GM23338 (cell line): ENCODE results near the gene TENT5A. TPM values are rescaled to one million over a fixed set of nuclear protein-coding genes. Genes with fewer than 3 reads are reported as not detected.

ENCODE experiments used
- ATAC-seq: fragments of 200-7000 bp; cut with Tn5 transposase; 3 replicates; pipeline ENCODE4 v1.9.1; 2020
- DNase-seq: peaks from one replicate; pipeline ENCODE4 v3.0.0-alpha.2; 2015; ENCODE audit warnings: low spot score
- H2AFZ ChIP-seq: fragments of 200-600 bp; sonication (generic); 2 replicates; pipeline ENCODE4 v1.8.0; 2016; ENCODE audit warnings: antibody characterized with exemption, mild to moderate bottlenecking, moderate library complexity
- H3F3A ChIP-seq: fragments of 200-600 bp; sonication (generic); replicated peaks from 2 replicates; pipeline ENCODE4 v1.8.0; 2017; ENCODE audit warnings: antibody characterized with exemption, mixed run types, low read depth
- H3K27ac ChIP-seq: fragments of 200-600 bp; sonication (generic); 2 replicates; pipeline ENCODE4 v1.6.1; 2016; ENCODE audit warnings: low read depth
- H3K27me3 ChIP-seq: fragments of 200-600 bp; sonication (generic); 2 replicates; pipeline ENCODE4 v1.8.0; 2016; ENCODE audit warnings: mild to moderate bottlenecking, mixed run types, moderate library complexity; ENCODE audit not compliant: insufficient read depth
- H3K36me3 ChIP-seq: fragments of 200-600 bp; sonication (generic); 2 replicates; pipeline ENCODE4 v1.8.0; 2016; ENCODE audit warnings: mild to moderate bottlenecking; ENCODE audit not compliant: insufficient read depth
- H3K4me1 ChIP-seq: fragments of 200-600 bp; sonication (generic); 2 replicates; pipeline ENCODE4 v1.8.0; 2016; ENCODE audit warnings: mild to moderate bottlenecking, moderate library complexity; ENCODE audit not compliant: insufficient read depth
- H3K4me2 ChIP-seq: fragments of 200-600 bp; sonication (generic); 2 replicates; pipeline ENCODE4 v1.7.1; 2017; ENCODE audit warnings: mixed run types
- H3K4me3 ChIP-seq: fragments of 200-600 bp; sonication (generic); 2 replicates; pipeline ENCODE4 v1.6.1; 2016; ENCODE audit warnings: mixed run types
- H3K79me2 ChIP-seq: fragments of 200-600 bp; sonication (generic); replicated peaks from 2 replicates; pipeline ENCODE4 v1.8.0; 2017; ENCODE audit warnings: mild to moderate bottlenecking; ENCODE audit not compliant: insufficient read depth
- H3K9me2 ChIP-seq: fragments of 200-600 bp; sonication (generic); 2 replicates; pipeline ENCODE4 v1.8.0; 2017; ENCODE audit not compliant: insufficient read depth
- H4K20me1 ChIP-seq: fragments of 200-600 bp; sonication (generic); replicated peaks from 2 replicates; pipeline ENCODE4 v1.8.0; 2017; ENCODE audit warnings: mild to moderate bottlenecking; ENCODE audit not compliant: insufficient read depth
- H3K27ac Mint-ChIP-seq: 2 replicates; pipeline ENCODE4 v1.8.0; 2020; ENCODE audit warnings: inconsistent platforms, mild to moderate bottlenecking, moderate library complexity, mixed read lengths
- H3K27me3 Mint-ChIP-seq: 3 replicates; pipeline ENCODE4 v1.8.0; 2022; ENCODE audit warnings: low read depth, mild to moderate bottlenecking, moderate library complexity, mixed read lengths, inconsistent platforms; ENCODE audit not compliant: insufficient read depth, poor library complexity
- H3K36me3 Mint-ChIP-seq: 3 replicates; pipeline ENCODE4 v1.8.0; 2021; ENCODE audit warnings: low read depth, mild to moderate bottlenecking, inconsistent platforms, moderate library complexity, mixed read lengths
- H3K4me1 Mint-ChIP-seq: 3 replicates; pipeline ENCODE4 v1.8.0; 2020; ENCODE audit warnings: mild to moderate bottlenecking, inconsistent platforms, mixed read lengths
- H3K4me3 Mint-ChIP-seq: 3 replicates; pipeline ENCODE4 v1.8.0; 2021; ENCODE audit warnings: moderate library complexity, mild to moderate bottlenecking, inconsistent platforms, mixed read lengths
- H3K9me3 Mint-ChIP-seq: 3 replicates; pipeline ENCODE4 v1.8.0; 2020; ENCODE audit warnings: moderate library complexity, mild to moderate bottlenecking, inconsistent platforms, mixed read lengths
- CREB1 ChIP-seq: fragments of 250-450 bp; sonication (Bioruptor Pico); IDR thresholded peaks from 2 replicates; pipeline ENCODE4 v1.5.0; 2020; ENCODE audit warnings: low read depth, mild to moderate bottlenecking, moderate library complexity
- CTCF ChIP-seq, 2 experiments: fragments of 200-600 bp in 1 of 2; sonication (generic) in 1 of 2; conservative IDR thresholded peaks; 2 replicates each; pipeline versions ENCODE4 v1.5.1 to v1.6.1; 2016 to 2017; ENCODE audit warnings: antibody characterized with exemption in 2 of 2, low read depth in 2 of 2, mild to moderate bottlenecking in 2 of 2, moderate library complexity in 1 of 2
- ETS1 ChIP-seq: IDR thresholded peaks from 2 replicates; pipeline ENCODE4 v1.6.1; 2016; ENCODE audit warnings: antibody characterized with exemption
- EZH2 ChIP-seq: fragments of 200-600 bp; sonication (generic); IDR thresholded peaks from one replicate; pipeline ENCODE4 v1.8.0; 2017; ENCODE audit warnings: antibody characterized with exemption, mild to moderate bottlenecking, low read depth; ENCODE audit not compliant: unreplicated experiment
- EZH2phosphoT487 ChIP-seq: fragments of 200-600 bp; sonication (generic); IDR thresholded peaks from one replicate; pipeline ENCODE4 v1.8.1; 2018; ENCODE audit warnings: antibody characterized with exemption; ENCODE audit not compliant: unreplicated experiment
- JUNB ChIP-seq: IDR thresholded peaks from one replicate; pipeline ENCODE4 v1.6.1; 2016; ENCODE audit warnings: antibody characterized with exemption; ENCODE audit not compliant: unreplicated experiment
- NANOG ChIP-seq: IDR thresholded peaks from 2 replicates; pipeline ENCODE4 v1.6.1; 2016; ENCODE audit warnings: antibody characterized with exemption, borderline replicate concordance
- POLR2AphosphoS5 ChIP-seq: IDR thresholded peaks from 2 replicates; pipeline ENCODE4 v1.6.1; 2016; ENCODE audit warnings: antibody characterized with exemption, low read depth
- REST ChIP-seq: IDR thresholded peaks from one replicate; pipeline ENCODE4 v1.6.1; 2018; ENCODE audit warnings: antibody characterized with exemption; ENCODE audit not compliant: unreplicated experiment
- STAT1 ChIP-seq: IDR thresholded peaks from one replicate; pipeline ENCODE4 v1.6.1; 2016; ENCODE audit warnings: antibody characterized with exemption; ENCODE audit not compliant: unreplicated experiment
- ZNF114 ChIP-seq: fragments of 250-450 bp; sonication (Bioruptor Pico); IDR thresholded peaks from 2 replicates; pipeline ENCODE4 v1.5.0; 2020; ENCODE audit warnings: mild to moderate bottlenecking, moderate library complexity
- ZNF331 ChIP-seq: fragments of 250-450 bp; sonication (Bioruptor Pico); IDR thresholded peaks from 2 replicates; pipeline ENCODE4 v1.5.0; 2020; ENCODE audit warnings: low read depth, mild to moderate bottlenecking, moderate library complexity
- ZNF462 ChIP-seq: fragments of 250-450 bp; sonication (Bioruptor Pico); IDR thresholded peaks from 2 replicates; pipeline ENCODE4 v1.5.0; 2020; ENCODE audit warnings: mild to moderate bottlenecking, moderate library complexity
- polyA plus RNA-seq: library from polyadenylated mRNA; unstranded; fragments of >200 nt; fragmentation: Nextera tagmentation; extraction: Ambion mirVana; gene quantifications from 2 replicates; pipeline ENCODE4 v1.2.1, GENCODE V29; 2016
- total RNA-seq: library from RNA; depleted of rRNA; stranded (reverse); fragments of >200 nt; shearing (Covaris generic); gene quantifications from 2 replicates; pipeline ENCODE4 v1.2.3, GENCODE V29; 2014

TENT5A gene
- total and polyA plus RNA-seq, 2 experiments from 2014 or later: 3.8 to 4.7 TPM

GRCh38 chr6:81797591-81797990, 45.1 kb upstream of the TENT5A start:
- H3K27me3 ChIP-seq: no peaks in the 10 kb centered on the region
- no peaks in the 10 kb centered on the region for H3K36me3 ChIP-seq
- peaks cover 4% of the 10 kb centered on the region; the same call in 2 of the 3 replicates for H3K36me3 Mint-ChIP-seq
- DNase-seq (no peak), ATAC-seq (no peak)
- no peaks in the 10 kb centered on the region for H3K27me3 Mint-ChIP-seq
- no peak overlapping the region for H3K4me3 ChIP-seq
- TF ChIP-seq JUNB: no peak
- TF ChIP-seq EZH2phosphoT487: no peak
- TF ChIP-seq REST: no peak
- no peak for TF ChIP-seq ETS1
- TF ChIP-seq ZNF331: no peak
- no peak for TF ChIP-seq CTCF (conservative IDR thresholded peaks at IDR 0.05; ENCODE audit: low read depth in 2 of 2)
- TF ChIP-seq POLR2AphosphoS5: no peak
- TF ChIP-seq CREB1 (CRISPR knock-in tag): no peak
- no peak for TF ChIP-seq EZH2
- no peak for TF ChIP-seq NANOG
- no peak for TF ChIP-seq ZNF462
- TF ChIP-seq STAT1: no peak
- no peak for TF ChIP-seq ZNF114 (CRISPR knock-in tag)
- H3K27ac ChIP-seq: no peak overlapping the region
- no peaks in the 10 kb centered on the region for H3F3A ChIP-seq
- no peaks in the 10 kb centered on the region for H3K9me2 ChIP-seq
- H4K20me1 ChIP-seq: no peaks in the 10 kb centered on the region
- H3K4me2 ChIP-seq: no peak overlapping the region
- H3K4me1 Mint-ChIP-seq: peaks cover 13% of the 10 kb centered on the region; the same call in 2 of the 3 replicates
- no peak overlapping the region for H3K4me3 Mint-ChIP-seq
- H3K4me1 ChIP-seq: peaks cover 8% of the 10 kb centered on the region; the same call in 1 of the 2 replicates
- no peaks in the 10 kb centered on the region; the same call in 2 of the 3 replicates for H3K9me3 Mint-ChIP-seq
- H2AFZ ChIP-seq: no peak overlapping the region
- H3K27ac Mint-ChIP-seq: no peak overlapping the region
- H3K79me2 ChIP-seq: no peaks in the 10 kb centered on the region
